Left forelimb (tissue), 1 donor: ENCODE data around the gene RIMOC1.

Experiments used
- DNase-seq: peaks from one replicate; pipeline ENCODE4 v3.0.0-alpha.2; 2018; ENCODE audit warnings: low spot score

RIMOC1 gene, protein sequence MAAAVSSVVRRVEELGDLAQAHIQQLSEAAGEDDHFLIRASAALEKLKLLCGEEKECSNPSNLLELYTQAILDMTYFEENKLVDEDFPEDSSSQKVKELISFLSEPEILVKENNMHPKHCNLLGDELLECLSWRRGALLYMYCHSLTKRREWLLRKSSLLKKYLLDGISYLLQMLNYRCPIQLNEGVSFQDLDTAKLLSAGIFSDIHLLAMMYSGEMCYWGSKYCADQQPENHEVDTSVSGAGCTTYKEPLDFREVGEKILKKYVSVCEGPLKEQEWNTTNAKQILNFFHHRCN

DNA sequence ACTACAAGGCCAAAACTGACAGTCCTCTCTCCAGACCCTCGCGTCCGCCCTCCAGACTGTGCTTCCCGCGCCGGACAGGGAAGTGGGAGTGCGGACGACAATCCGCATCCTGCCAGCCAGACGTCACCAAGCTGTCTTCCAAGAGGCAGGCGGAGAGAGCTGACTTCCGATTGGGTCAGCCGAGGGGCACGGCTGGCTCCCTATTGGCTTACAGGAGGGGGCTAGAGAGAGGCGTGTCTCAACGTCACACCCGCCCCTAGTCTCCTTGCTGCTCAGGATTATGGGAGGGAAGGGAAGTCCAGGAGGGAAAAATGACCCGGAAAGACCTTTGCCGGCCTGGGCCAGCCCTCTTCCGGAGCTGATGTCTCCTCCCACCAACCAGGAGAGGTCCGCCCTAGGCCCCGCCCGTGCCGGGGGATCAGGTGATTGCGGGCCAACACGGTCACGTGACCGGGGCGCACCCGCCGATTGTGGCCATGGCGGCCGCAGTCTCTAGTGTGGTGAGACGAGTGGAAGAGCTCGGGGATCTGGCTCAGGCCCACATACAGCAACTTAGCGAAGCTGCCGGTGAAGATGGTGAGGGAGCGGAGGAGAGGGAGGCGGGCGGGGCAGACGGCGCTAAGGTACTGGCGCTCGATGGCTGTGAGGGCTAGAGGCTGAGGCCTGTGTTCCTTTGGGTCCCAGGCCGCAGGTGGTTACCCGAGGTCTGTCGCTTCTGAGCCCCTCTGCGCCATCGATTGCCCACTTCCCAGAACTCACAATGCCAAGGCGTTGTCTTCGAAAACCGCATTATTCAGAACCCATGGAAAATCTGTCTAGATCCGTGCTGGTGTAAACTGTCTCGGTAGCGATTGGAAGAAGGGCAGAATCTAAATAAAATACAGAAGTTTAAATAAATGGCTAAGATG lies at the start of gene RIMOC1:
TSS of gene RIMOC1 (plus strand) at position 453 of the 908 bp plus-strand sequence. CDS start at position 477, 24 bp downstream.
- DNase-seq = peak; percentile 99

- DNase-seq = no peak
Observed at GRCh38 chr5:41856644-41857491, 47.3 kb upstream of the RIMOC1 start.

GRCh38 chr5:41857989-41858388 lies 46.2 kb upstream of the RIMOC1 start:
- no peak for DNase-seq

DNA sequence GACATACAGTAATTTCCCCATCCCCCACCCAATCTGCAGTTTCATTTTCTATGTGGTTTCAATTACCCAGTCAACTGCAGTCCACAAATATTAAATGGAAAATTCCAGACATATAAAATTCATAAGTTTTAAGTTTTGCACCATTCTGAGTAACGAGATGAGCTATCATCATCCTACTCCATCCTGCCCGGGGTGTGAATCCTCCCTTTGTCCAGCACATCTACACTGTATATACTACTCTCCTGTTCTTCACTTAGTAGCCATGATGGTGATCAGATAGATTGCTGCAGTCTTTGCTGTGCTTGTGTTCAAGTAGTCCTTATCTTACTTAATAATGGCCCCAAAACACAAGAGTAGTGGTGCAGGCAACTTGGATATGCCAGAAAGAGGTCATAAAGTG lies 45.3 kb upstream of the RIMOC1 start:
- DNase-seq = no peak

GRCh38 chr5:41863871-41864486 lies 40.2 kb upstream of the RIMOC1 start:
- no peak for DNase-seq

- DNase-seq = peak; percentile 87
Observed at GRCh38 chr5:41869151-41869723, 34.9 kb upstream of the RIMOC1 start.

GRCh38 chr5:41869724-41870626 lies 34.2 kb upstream of the RIMOC1 start, which contains the start of gene OXCT1:
Gene OXCT1, minus strand, starts transcription at chr5:41870425. Its CDS starts 67 bp downstream, at chr5:41870358.
- peak; percentile 89 for DNase-seq

DNA sequence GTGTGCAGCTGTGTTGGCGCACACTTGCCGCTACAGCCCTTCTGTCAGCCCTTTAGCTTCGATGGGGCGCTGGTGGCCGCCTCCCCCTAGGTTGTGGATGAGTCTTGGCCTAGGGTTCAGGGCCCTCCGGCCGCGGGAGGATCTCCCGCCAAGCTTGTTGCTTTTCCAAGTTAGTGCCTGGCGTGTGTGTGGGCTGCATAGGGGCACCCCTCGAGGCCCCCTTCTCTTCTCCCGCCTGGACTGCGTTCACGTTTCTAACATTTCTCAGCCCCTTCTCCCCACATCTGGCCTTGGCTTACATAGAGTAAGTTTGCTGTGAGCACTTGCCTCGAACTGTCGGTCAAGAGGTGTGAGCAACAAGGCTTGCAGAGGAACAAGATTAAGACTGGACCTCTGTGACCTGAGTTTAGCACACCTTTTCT lies 33.5 kb upstream of the RIMOC1 start:
- no peak for DNase-seq

DNA sequence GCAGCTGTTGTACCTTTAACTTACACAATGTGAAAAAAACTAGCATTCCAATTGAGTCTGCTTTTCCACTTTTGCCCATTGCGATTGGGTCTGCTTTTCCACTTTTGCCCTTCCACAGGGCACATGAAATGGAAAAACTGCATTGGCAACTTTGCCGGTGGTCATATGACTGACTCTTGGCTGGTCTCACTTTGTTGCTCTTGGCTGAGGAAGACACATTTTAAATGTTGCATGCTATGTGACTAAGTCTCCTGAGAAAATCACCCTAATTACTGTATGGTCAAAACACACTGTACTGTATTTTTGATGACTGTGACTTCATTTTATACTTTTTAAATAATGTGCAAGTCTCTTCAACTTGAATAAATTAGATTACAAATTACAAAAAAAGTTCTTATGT lies 32.3 kb upstream of the RIMOC1 start:
- DNase-seq = peak; percentile 73

DNA sequence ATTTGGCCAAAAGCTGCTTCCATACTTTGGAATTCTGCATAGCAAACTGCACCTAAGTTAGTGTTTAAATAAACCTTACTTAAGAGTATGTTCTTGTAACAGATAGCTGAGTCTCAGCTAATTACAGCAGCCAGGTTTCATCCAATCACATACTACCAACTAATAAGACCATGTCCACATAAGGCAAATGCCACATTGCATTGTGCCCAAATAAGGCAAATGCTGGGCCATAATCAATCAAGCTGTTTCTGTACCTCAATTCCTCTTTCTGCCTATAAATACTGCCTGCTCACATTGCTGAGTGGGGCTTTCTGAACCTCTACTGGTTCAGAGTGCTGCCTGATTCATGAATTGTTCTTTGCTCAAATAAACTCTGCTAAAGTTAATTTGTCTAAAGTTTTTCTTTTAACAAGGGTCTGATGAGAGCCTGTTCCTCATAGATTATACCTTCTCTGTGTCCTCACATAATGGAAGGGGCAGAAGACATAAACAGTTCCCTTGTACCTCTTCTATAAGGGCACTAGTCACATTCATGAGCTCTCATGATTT lies 29.6 kb upstream of the RIMOC1 start:
- no peak for DNase-seq

- no peak for DNase-seq
Observed at GRCh38 chr5:41875121-41875520, 29.0 kb upstream of the RIMOC1 start.

DNA sequence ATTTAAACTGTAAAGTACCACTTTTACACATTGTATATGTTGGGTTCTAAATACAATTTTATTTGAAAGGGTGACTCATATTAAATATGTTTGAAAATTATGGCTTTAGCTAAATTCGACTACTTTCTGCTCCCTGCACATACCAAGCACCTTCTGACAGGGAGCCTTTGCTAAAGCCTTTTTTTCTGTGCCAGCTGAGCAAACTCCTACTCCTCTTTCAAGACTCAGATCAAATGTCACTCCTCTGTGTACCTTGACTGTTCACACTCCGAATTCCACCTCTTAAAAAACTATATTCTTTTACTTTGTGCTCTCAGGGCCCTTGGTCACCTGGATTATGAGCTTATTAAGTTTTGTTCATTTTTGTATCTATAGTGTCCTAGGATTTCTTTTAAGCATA lies 27.5 kb upstream of the RIMOC1 start:
- no peak for DNase-seq

DNA sequence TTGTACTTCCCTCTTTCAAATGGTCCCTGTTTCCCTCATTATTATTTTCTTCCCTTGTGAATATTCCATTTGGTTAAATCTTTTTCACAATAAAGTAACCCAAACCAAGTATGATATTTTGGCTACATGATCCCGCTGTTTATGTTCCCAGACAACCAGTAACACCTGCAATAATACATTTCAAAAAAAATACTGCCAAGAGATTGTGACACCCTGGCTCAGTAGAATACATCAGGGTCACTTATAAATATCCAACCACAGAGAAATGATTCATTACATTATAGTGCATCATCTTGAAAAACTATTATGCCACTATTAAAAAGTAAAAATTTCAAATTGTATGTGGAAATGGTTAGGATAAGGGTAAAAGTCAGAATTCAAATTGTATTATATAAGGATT lies 26.7 kb upstream of the RIMOC1 start:
- no peak for DNase-seq

DNA sequence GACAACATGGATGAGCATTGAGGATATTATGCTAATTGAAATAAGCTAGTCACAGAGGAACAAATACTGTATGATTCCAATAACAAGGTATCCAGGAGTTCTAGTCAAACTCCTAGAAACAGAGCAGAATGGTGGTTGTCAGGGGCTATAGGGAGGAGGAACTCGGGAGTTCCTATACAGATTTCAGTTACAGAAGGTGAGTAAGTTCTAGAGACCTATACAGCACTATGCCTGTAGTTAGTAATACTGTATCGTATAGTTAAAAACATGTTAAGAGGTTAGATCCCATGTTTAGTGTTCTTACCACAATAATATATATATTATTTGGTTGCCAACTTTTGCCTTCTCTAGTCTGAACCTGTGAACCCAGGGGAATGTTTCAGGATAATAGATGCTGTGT lies 26.0 kb upstream of the RIMOC1 start:
- DNase-seq = no peak

DNA sequence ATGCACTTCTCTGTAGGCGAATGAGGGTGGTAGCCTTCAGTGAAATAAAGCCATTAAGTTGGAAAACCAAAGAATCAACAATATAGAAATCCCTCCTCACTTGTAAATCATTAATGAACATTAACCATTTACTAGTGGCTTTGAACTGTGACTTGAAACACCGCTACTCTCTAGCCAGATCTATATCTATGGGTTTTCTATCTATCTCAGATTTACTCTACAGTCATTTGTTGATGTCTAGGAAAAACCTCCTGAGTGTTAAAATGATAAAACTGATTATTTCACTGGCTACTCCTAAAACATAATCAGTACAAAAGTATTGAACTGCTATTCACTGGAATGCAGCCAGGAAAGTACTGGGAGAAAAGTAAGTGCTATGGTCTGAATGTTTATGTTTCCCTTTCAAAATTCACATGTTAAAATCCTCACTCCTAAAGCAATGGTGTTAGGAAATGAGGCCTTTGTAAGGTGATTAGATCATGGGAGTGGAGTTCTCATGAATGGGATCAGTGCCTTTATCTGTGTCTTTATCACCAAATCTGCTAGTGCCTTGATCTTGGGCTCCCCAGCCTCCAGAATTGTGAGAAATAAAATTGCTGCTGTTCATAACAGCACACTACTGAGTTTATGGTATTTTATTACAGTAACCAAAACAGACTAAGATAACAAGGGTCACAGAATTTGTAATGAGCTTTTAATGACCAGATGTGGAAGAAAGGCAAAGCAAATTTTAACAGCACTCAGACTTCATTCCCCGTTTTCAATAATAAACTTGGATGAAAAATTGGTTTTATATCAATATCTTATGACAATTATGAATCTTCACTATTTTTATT lies 25.3 kb upstream of the RIMOC1 start:
- DNase-seq = no peak

DNA sequence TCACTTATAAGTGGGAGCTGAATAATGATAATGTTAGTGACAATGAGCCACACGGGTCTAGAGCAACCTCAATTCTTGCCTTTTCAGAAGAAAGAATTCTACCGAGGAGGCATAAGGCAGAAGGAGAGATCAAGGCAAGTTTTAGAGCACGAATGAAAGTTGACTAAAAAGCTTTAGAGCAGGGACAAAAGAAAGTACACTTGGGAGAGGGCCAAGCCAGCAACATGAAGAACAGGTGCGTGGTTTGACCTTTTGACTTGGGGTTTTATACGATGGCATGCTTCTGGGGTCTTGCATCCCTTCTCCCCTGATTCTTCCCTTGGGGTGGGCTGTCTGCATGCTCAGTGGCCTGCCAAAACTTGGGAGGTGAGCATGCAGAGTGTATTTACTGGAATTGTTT lies 21.4 kb upstream of the RIMOC1 start:
- no peak for DNase-seq

- no peak for DNase-seq
Observed at GRCh38 chr5:41883243-41883642, 20.9 kb upstream of the RIMOC1 start.

- DNase-seq = no peak
Observed at GRCh38 chr5:41883936-41884335, 20.2 kb upstream of the RIMOC1 start.

DNA sequence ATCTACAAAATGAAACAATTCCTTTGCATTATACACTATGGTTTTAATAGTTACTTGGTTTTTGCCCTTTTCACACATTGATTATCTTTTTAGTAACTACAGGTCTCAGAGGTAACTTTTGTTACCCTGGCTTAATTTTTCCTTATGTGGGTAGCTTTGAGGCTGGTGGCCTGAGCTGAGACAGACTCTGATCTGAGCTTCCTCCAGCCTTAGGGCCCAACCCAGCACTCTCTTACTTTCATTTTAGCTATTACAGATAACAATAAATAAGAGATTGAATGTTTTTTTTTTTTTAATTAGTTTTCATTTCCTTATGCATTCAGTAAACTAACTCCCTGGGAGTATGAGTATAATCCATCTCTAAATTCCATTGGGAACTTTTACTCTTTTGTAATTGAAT lies 18.9 kb upstream of the RIMOC1 start:
- no peak for DNase-seq
